HG03066 (cell line): ENCODE measurements around the gene CTSF.
"Not testable (repeated sequence)": the region's sequence is repeated elsewhere in the genome, so short reads cannot be mapped to it uniquely, and the experiment has no call there.

Experiments
- ATAC-seq: cut with Tn5 transposase; IDR thresholded peaks from one replicate; pipeline ENCODE4 v1.9.1; 2021; ENCODE audit warnings: low read depth; ENCODE audit not compliant: unreplicated experiment

The CTSF gene

GRCh38 chr11:66559866-66560676 is 8.3 kb downstream of the CTSF start:
- ATAC-seq: no peak

GRCh38 chr11:66559142-66559865 is 9.1 kb downstream of the CTSF start:
- no peak for ATAC-seq

GRCh38 chr11:66557733-66558326 is 10.6 kb downstream of the CTSF start:
- ATAC-seq: no peak

GRCh38 chr11:66556086-66556485 is 12.3 kb downstream of the CTSF start:
- ATAC-seq: no peak

- ATAC-seq: no peak
These were observed 13.0 kb downstream of the CTSF start for GRCh38 chr11:66555416-66555815.

- ATAC-seq: no peak
These were observed 13.8 kb downstream of the CTSF start for GRCh38 chr11:66554602-66555001.

- no peak for ATAC-seq
These were observed 17.5 kb downstream of the CTSF start for GRCh38 chr11:66550887-66551286.

GRCh38 chr11:66549696-66550095 is 18.7 kb downstream of the CTSF start:
- ATAC-seq: no peak

GRCh38 chr11:66548774-66549630 is 19.4 kb downstream of the CTSF start:
- no peak for ATAC-seq

GRCh38 chr11:66548041-66548440 is 20.4 kb downstream of the CTSF start:
- ATAC-seq: no peak

GRCh38 chr11:66547662-66548009 is 20.8 kb downstream of the CTSF start:
- no peak for ATAC-seq

- ATAC-seq: no peak
These were observed 21.3 kb downstream of the CTSF start for GRCh38 chr11:66546966-66547661.

GRCh38 chr11:66546368-66546965 is 21.9 kb downstream of the CTSF start, which contains the start of gene ACTN3:
Gene ACTN3 (plus strand): TSS chr11:66546903. CDS start chr11:66546938, 35 bp downstream.
- ATAC-seq: no peak

- ATAC-seq: peak; percentile 76
These were observed 22.6 kb downstream of the CTSF start, which contains the start of gene ZDHHC24 for GRCh38 chr11:66545701-66546367. Gene ZDHHC24 (minus strand): TSS chr11:66546048. CDS start chr11:66546003, 45 bp downstream.

GRCh38 chr11:66544952-66545351 is 23.5 kb downstream of the CTSF start:
- ATAC-seq: not testable (repeated sequence)

- ATAC-seq: no peak
These were observed 24.9 kb downstream of the CTSF start for GRCh38 chr11:66543263-66544107.

- no peak for ATAC-seq
These were observed 26.0 kb downstream of the CTSF start for GRCh38 chr11:66542362-66542761.

- ATAC-seq: no peak
These were observed 26.5 kb downstream of the CTSF start for GRCh38 chr11:66541892-66542291.
